Esophagus muscularis mucosa (tissue), 4 donors: Measurements from ENCODE around the gene RPN1. TPM values are rescaled to one million over a fixed set of nuclear protein-coding genes. Genes with fewer than 3 reads are reported as not detected.
"Not testable (repeated sequence)": the region's sequence is repeated elsewhere in the genome, so short reads cannot be mapped to it uniquely, and the experiment has no call there.

Experiments
- DNase-seq: peaks from one replicate; pipeline ENCODE4 v3.0.0-alpha.2; 2017; ENCODE audit errors: extremely low spot score
- H3K27ac ChIP-seq, 4 donors: fragments of 200-600 bp; sonication (generic); replicated peaks in 1 of 4; 1 replicate in 3 of 4; 2 replicates in 1 of 4; pipeline ENCODE4 v1.5.1; 2016 to 2019; ENCODE audit warnings: mild to moderate bottlenecking in 1 of 4
- H3K27me3 ChIP-seq, 4 donors: fragments of 200-600 bp; sonication (generic); one replicate each; pipeline versions ENCODE4 v1.5.1 to v1.6.0; 2016 to 2019
- H3K36me3 ChIP-seq, 4 donors: fragments of 200-600 bp; sonication (generic); one replicate each; pipeline ENCODE4 v1.5.1; 2016 to 2019
- H3K4me1 ChIP-seq, 4 donors: fragments of 200-600 bp; sonication (generic); one replicate each; pipeline ENCODE4 v1.5.1; 2016 to 2019
- H3K4me3 ChIP-seq, 4 donors: fragments of 200-600 bp; sonication (generic); 1 replicate in 2 of 4; 2 replicates in 2 of 4; pipeline ENCODE4 v1.5.1; 2016 to 2019; ENCODE audit warnings: mild to moderate bottlenecking in 4 of 4, moderate library complexity in 1 of 4
- H3K9me3 ChIP-seq, 4 donors: fragments of 200-600 bp; sonication (generic); 1 replicate in 3 of 4; 2 replicates in 1 of 4; pipeline ENCODE4 v1.5.1; 2016 to 2019
- EP300 ChIP-seq: sonication (generic); formaldehyde crosslinking; IDR thresholded peaks from one replicate; pipeline ENCODE4 v1.6.1; 2017; ENCODE audit warnings: antibody characterized with exemption
- POLR2A ChIP-seq: fragments of 450-650 bp; IDR thresholded peaks from one replicate; pipeline ENCODE4 v1.6.1; 2017; ENCODE audit warnings: antibody characterized with exemption, moderate library complexity, mild to moderate bottlenecking, low read depth
- POLR2AphosphoS5 ChIP-seq, 2 donors: sonication (generic); formaldehyde crosslinking; IDR thresholded peaks; one replicate each; pipeline ENCODE4 v1.6.1; 2017; ENCODE audit warnings: antibody characterized with exemption in 2 of 2
- WGBS: methylation state at CpG from one replicate; pipeline ENCODE4 v1.1.5; 2018; 5-methylcytosine and 5-hydroxymethylcytosine counted together
- intact Hi-C: fragments of 100-400 bp; cut with DNase I; formaldehyde crosslinking; loops from one replicate; pipeline ENCODE4 v1.15.1; 2023
- total RNA-seq, 4 donors: library from RNA; depleted of rRNA; stranded (reverse); fragments of >200 nt; gene quantifications; one replicate each; pipeline versions ENCODE4 v1.1.0 to v1.2.1, GENCODE V29; 2016
- TF ChIP-seq, protein P1 (sequence below), 3 experiments: fragments of 200-600 bp in 2 of 3; fragments of 450-650 bp in 1 of 3; sonication (generic) in 2 of 3; IDR thresholded peaks; one replicate each; pipeline ENCODE4 v1.5.1; 2017 to 2019; ENCODE audit warnings: antibody characterized with exemption in 3 of 3, mild to moderate bottlenecking in 2 of 3, moderate library complexity in 1 of 3

RPN1 gene
- total RNA-seq, 4 donors from 2014 or later = 131 to 198 (median 177) TPM

DNA sequence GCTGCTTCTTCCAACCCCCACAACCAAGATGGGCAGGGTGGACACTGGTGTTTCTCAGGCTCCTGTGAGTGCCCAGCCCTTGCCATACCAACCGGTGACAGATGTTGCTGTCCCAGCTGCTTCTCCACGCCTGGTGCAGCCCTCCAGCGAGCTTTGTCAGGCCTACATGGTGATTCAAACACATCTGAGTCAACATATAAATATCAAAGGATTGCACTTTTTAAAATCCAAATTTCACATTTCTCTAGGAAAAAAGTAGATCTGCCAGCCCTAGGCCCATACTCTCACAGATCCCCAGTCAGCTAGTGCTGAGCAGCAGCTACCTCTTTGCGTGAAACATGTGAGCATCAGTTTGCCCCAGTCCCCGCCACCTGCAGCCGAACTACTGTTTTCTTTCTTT is 52.7 kb downstream of the RPN1 start:
- no peak for DNase-seq
- H3K9me3 ChIP-seq = no peaks in the 10 kb centered on the region
- no peaks in the 10 kb centered on the region for H3K4me1 ChIP-seq
- no peak overlapping the region for H3K4me3 ChIP-seq
- TF ChIP-seq EP300 (no peak), POLR2AphosphoS5 (IDR thresholded peaks at IDR 0.05) (no peak), POLR2A (no peak)
- TF ChIP-seq, protein P1, sequence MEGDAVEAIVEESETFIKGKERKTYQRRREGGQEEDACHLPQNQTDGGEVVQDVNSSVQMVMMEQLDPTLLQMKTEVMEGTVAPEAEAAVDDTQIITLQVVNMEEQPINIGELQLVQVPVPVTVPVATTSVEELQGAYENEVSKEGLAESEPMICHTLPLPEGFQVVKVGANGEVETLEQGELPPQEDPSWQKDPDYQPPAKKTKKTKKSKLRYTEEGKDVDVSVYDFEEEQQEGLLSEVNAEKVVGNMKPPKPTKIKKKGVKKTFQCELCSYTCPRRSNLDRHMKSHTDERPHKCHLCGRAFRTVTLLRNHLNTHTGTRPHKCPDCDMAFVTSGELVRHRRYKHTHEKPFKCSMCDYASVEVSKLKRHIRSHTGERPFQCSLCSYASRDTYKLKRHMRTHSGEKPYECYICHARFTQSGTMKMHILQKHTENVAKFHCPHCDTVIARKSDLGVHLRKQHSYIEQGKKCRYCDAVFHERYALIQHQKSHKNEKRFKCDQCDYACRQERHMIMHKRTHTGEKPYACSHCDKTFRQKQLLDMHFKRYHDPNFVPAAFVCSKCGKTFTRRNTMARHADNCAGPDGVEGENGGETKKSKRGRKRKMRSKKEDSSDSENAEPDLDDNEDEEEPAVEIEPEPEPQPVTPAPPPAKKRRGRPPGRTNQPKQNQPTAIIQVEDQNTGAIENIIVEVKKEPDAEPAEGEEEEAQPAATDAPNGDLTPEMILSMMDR (IDR thresholded peaks at IDR 0.05) = no peak
- H3K27ac ChIP-seq = no peak overlapping the region
- H3K36me3 ChIP-seq = no peaks in the 10 kb centered on the region
- 93% methylated on average over 4 of the region's 6 CpGs for WGBS
- intact Hi-C loops = no loop called here
- no peaks in the 10 kb centered on the region for H3K27me3 ChIP-seq

DNA sequence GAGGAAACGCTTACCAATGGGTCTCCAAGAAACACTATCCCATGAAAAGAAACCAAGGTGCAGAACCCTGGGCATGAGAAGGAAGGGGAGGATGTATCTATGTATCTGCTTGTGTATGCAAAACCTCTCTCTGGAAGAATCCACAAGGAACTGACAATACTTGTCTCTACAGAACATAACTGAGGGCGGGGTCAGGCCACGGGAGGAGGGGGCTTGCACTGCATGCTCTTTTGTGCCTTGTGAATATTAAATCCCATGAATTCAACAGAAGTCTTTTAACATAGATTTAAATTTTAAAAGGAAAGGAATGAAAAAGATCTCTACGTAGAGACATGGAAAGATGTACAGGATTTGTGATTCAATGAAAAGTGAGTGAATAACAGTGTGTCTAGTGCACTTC is 57.8 kb downstream of the RPN1 start:
- DNase-seq = no peak
- no peak overlapping the region for H3K4me3 ChIP-seq
- H3K27me3 ChIP-seq = peaks cover 0 to 14% (median 0%) of the 10 kb centered on the region in 4 donors
- TF ChIP-seq EP300 (no peak), POLR2AphosphoS5 (IDR thresholded peaks at IDR 0.05) (no peak), POLR2A (no peak)
- TF ChIP-seq, protein P1 (IDR thresholded peaks at IDR 0.05) = no peak
- H3K36me3 ChIP-seq = no peaks in the 10 kb centered on the region
- H3K9me3 ChIP-seq = peaks cover 0 to 11% (median 0%) of the 10 kb centered on the region in 4 donors
- H3K4me1 ChIP-seq = no peaks in the 10 kb centered on the region
- H3K27ac ChIP-seq = no peak overlapping the region
- intact Hi-C loops = no loop called here
- WGBS = 84% methylated on average over 4 of the region's 4 CpGs

DNA sequence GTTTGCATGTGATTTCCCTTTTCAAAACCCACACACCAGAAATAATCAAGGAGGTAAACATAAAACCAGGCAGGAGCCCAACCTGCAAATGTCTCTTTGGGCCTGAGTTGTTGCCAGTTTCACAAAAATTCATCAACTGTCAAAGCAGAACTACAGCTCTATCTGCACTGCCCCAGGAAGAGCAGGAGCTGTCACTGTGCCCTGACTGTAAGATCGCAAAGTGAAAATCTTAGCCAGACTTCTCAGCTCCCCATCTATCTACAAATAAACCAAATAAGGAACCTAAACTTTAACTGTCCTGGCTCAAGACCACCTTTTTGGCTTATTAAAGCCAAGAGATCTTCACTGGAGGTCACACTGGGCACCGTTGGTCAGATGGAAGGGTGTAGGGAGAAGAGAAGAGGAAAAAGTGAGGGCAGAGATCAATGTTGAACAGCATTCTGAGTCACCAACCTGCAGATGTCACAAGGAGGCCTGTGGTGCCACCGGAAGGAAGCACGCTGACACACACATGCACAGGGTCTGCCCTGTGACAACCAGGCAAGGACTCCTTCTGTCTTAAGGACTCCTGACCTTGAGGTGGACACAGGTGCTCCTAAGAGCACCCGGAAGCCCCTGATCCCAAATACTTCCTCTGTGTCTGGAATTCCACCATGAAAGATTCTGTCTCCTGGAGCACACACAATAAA is 58.7 kb downstream of the RPN1 start:
- TF ChIP-seq POLR2AphosphoS5 (IDR thresholded peaks at IDR 0.05) (no peak), EP300 (no peak), POLR2A (no peak)
- TF ChIP-seq, protein P1 (IDR thresholded peaks at IDR 0.05) = no peak
- no peaks in the 10 kb centered on the region for H3K4me1 ChIP-seq
- peaks cover 0 to 14% (median 0%) of the 10 kb centered on the region in 4 donors for H3K27me3 ChIP-seq
- 63% methylated on average over 5 of the region's 5 CpGs for WGBS
- DNase-seq = no peak
- peaks cover 0 to 11% (median 0%) of the 10 kb centered on the region in 4 donors for H3K9me3 ChIP-seq
- intact Hi-C loops = no loop called here
- H3K27ac ChIP-seq = no peak overlapping the region
- no peak overlapping the region for H3K4me3 ChIP-seq
- no peaks in the 10 kb centered on the region for H3K36me3 ChIP-seq

DNA sequence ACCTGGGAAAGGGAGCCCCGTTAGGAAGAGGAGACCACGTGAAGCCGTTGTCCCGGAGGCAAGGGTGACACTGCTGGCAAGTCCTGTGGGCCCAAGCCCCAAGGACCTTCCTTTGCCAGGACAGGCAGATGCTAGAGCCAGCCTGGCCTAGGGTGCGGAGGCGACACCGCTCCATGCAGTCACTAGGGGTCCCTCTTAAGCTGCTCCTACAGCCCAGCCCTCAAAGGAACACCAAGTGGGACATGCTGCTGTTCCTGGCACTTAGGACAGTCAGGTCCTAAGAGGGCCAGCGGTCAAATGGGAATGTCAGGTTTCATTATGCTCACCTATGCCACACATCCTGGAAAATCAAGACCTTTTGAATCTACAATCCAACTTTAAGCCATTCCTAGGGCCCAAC is 59.7 kb downstream of the RPN1 start:
- H3K36me3 ChIP-seq = no peaks in the 10 kb centered on the region
- intact Hi-C loops = no loop called here
- no peak overlapping the region for H3K27ac ChIP-seq
- H3K27me3 ChIP-seq = peaks cover 0 to 14% (median 0%) of the 10 kb centered on the region in 4 donors
- no peak overlapping the region for H3K4me3 ChIP-seq
- no peak for DNase-seq
- no peaks in the 10 kb centered on the region for H3K4me1 ChIP-seq
- TF ChIP-seq EP300 (no peak), POLR2A (no peak), POLR2AphosphoS5 (IDR thresholded peaks at IDR 0.05) (no peak)
- TF ChIP-seq, protein P1 (IDR thresholded peaks at IDR 0.05) = no peak
- 72% methylated on average over 7 of the region's 8 CpGs for WGBS
- peaks cover 0 to 11% (median 0%) of the 10 kb centered on the region in 4 donors for H3K9me3 ChIP-seq

DNA sequence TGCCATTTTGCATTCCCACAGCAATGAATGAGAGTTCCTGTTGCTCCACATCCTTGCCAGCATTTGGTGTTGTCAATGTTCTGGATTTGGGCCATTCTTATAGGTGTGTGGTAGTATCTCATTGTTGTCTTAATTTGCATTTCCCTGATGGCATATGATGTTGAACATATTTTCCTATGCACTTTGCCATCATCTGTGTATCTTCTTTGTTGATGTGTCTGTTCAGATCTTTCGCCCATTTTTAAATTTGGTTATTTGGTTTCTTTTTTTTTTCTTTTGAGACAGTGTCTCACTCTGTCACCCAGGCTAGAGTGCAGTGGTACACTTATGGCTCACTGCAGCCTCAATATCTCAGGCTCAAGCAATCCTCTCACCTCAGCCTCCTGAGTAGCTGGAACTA is 60.6 kb downstream of the RPN1 start:
- H3K9me3 ChIP-seq = peaks cover 0 to 11% (median 0%) of the 10 kb centered on the region in 4 donors
- WGBS = 65% methylated on average over 1 of the region's 1 CpG
- intact Hi-C loops = not testable (repeated sequence)

More for the DNA sequence above, 60.6 kb downstream of the RPN1 start:
- not testable (repeated sequence) for H3K4me1 ChIP-seq, H3K27ac ChIP-seq, H3K36me3 ChIP-seq, DNase-seq, H3K4me3 ChIP-seq
- peaks cover 0 to 14% (median 0%) of the 10 kb centered on the region in 4 donors for H3K27me3 ChIP-seq
